Cardiac muscle cell (in vitro differentiated cells and primary cell): Measurements from ENCODE around the gene HPD. TPM values are rescaled to one million over a fixed set of nuclear protein-coding genes. Genes with fewer than 3 reads are reported as not detected.

Experiments
- DNase-seq, 2 donors: peaks; one replicate each; pipeline versions ENCODE4 v3.0.0 to v3.0.0-alpha.2; 2010 to 2017; ENCODE audit warnings: low read depth in 1 of 2, low spot score in 1 of 2
- H3K27ac ChIP-seq: fragments of 200-600 bp; sonication (generic); 2 replicates; pipeline ENCODE4 v1.5.1; 2016
- H3K27me3 ChIP-seq: fragments of 200-600 bp; sonication (generic); 2 replicates; pipeline ENCODE4 v1.6.0; 2016; ENCODE audit warnings: control low read depth
- H3K36me3 ChIP-seq: fragments of 200-600 bp; sonication (generic); 2 replicates; pipeline ENCODE4 v1.5.1; 2016; ENCODE audit warnings: control low read depth
- H3K4me1 ChIP-seq: fragments of 200-600 bp; sonication (generic); 2 replicates; pipeline ENCODE4 v1.8.1; 2017; ENCODE audit warnings: low read depth, mild to moderate bottlenecking, mixed run types
- H3K4me3 ChIP-seq: fragments of 200-600 bp; sonication (generic); 2 replicates; pipeline ENCODE4 v1.5.1; 2016; ENCODE audit warnings: mild to moderate bottlenecking
- H3K9me3 ChIP-seq: fragments of 200-600 bp; sonication (generic); 2 replicates; pipeline ENCODE4 v1.5.1; 2017; ENCODE audit warnings: low read depth, mild to moderate bottlenecking, control low read depth
- polyA plus RNA-seq: library from polyadenylated mRNA; unstranded; fragments of >200 nt; fragmentation: Nextera tagmentation; extraction: Ambion mirVana; gene quantifications from 2 replicates; pipeline ENCODE4 v1.2.1, GENCODE V29; 2016
- total RNA-seq: library from RNA; depleted of rRNA; stranded (reverse); fragments of >200 nt; gene quantifications from 2 replicates; pipeline ENCODE4 v1.2.3, GENCODE V29; 2016
- TF ChIP-seq, protein P1 (sequence below): IDR thresholded peaks from 2 replicates; pipeline ENCODE4 v1.5.1; 2012; ENCODE audit warnings: low read depth, mild to moderate bottlenecking, low read length

HPD gene
- total and polyA plus RNA-seq, 2 experiments from 2014 or later, result not detected

DNA sequence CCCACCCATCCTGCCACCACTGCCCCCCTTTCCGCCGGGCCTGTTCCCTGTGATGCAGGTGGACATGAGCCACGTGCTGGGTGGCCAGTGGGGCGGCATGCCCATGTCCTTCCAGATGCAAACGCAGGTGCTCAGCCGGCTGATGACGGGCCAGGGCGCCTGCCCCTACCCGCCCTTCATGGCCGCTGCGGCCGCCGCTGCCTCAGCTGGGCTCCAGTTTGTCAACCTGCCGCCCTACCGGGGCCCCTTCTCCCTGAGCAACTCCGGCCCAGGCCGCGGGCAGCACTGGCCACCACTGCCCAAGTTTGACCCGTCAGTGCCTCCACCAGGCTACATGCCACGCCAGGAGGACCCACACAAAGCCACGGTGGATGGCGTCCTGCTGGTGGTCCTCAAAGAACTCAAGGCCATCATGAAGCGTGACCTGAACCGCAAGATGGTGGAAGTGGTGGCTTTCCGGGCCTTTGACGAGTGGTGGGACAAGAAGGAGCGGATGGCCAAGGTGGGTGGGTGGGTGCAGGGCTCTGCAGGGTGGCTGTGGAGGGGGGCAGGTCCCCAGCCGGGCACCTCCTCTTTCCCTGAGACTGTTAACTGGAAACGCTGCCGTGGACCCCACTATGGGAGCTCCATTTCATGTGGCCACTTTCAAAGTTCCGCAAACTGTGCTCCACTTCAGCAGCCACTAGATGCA lies 44.1 kb downstream of the HPD start:
- H3K27ac ChIP-seq, result no peak overlapping the region
- TF ChIP-seq, protein P1, sequence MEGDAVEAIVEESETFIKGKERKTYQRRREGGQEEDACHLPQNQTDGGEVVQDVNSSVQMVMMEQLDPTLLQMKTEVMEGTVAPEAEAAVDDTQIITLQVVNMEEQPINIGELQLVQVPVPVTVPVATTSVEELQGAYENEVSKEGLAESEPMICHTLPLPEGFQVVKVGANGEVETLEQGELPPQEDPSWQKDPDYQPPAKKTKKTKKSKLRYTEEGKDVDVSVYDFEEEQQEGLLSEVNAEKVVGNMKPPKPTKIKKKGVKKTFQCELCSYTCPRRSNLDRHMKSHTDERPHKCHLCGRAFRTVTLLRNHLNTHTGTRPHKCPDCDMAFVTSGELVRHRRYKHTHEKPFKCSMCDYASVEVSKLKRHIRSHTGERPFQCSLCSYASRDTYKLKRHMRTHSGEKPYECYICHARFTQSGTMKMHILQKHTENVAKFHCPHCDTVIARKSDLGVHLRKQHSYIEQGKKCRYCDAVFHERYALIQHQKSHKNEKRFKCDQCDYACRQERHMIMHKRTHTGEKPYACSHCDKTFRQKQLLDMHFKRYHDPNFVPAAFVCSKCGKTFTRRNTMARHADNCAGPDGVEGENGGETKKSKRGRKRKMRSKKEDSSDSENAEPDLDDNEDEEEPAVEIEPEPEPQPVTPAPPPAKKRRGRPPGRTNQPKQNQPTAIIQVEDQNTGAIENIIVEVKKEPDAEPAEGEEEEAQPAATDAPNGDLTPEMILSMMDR, result no peak
- no peaks in the 10 kb centered on the region for H3K27me3 ChIP-seq
- H3K9me3 ChIP-seq, result no peaks in the 10 kb centered on the region
- DNase-seq, result no peak
- H3K4me3 ChIP-seq, result no peak overlapping the region
- peaks cover 15% of the 10 kb centered on the region for H3K4me1 ChIP-seq
- peaks cover 37% of the 10 kb centered on the region for H3K36me3 ChIP-seq

DNA sequence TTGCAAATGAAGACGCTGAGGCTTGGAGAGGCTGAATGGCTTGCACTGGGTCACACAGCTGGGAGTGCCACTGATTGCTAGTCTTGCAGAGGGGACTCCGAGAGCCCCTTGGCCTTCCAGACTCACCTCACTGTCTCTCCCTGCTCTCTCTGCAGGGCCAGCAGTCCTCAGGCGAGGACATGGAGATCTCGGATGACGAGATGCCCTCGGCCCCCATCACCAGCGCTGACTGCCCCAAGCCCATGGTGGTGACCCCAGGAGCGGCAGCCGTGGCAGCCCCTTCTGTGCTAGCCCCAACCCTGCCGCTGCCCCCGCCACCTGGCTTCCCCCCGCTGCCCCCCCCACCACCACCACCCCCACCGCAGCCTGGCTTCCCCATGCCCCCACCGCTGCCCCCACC lies 44.7 kb downstream of the HPD start:
- no peak for DNase-seq
- Histone ChIP-seq H3K27me3 (no peaks in the 10 kb centered on the region), H3K4me3 (no peak overlapping the region), H3K27ac (no peak overlapping the region), H3K36me3 (peaks cover 40% of the 10 kb centered on the region), H3K9me3 (no peaks in the 10 kb centered on the region), H3K4me1 (peaks cover 15% of the 10 kb centered on the region)
- TF ChIP-seq, protein P1, result no peak

- Histone ChIP-seq H3K36me3 (peaks cover 39% of the 10 kb centered on the region), H3K4me1 (peaks cover 15% of the 10 kb centered on the region), H3K9me3 (no peaks in the 10 kb centered on the region), H3K27me3 (no peaks in the 10 kb centered on the region), H3K4me3 (peak overlapping the region; percentile 54), H3K27ac (no peak overlapping the region)
- TF ChIP-seq, protein P1, result no peak
- DNase-seq, result peak in 1 of 2 donors; percentile 34
Observed at GRCh38 chr12:121812921-121813896, 45.5 kb downstream of the HPD start.

- TF ChIP-seq, protein P1, result no peak
- peaks cover 30% of the 10 kb centered on the region for H3K36me3 ChIP-seq
- H3K27me3 ChIP-seq, result no peaks in the 10 kb centered on the region
- peaks cover 18% of the 10 kb centered on the region for H3K4me1 ChIP-seq
- H3K9me3 ChIP-seq, result no peaks in the 10 kb centered on the region
- peak; percentile 82 to 86 for DNase-seq
- peak overlapping the region; percentile 54 for H3K4me3 ChIP-seq
- peak overlapping the region; percentile 25 for H3K27ac ChIP-seq
Observed at GRCh38 chr12:121812320-121812871, 46.3 kb downstream of the HPD start.

DNA sequence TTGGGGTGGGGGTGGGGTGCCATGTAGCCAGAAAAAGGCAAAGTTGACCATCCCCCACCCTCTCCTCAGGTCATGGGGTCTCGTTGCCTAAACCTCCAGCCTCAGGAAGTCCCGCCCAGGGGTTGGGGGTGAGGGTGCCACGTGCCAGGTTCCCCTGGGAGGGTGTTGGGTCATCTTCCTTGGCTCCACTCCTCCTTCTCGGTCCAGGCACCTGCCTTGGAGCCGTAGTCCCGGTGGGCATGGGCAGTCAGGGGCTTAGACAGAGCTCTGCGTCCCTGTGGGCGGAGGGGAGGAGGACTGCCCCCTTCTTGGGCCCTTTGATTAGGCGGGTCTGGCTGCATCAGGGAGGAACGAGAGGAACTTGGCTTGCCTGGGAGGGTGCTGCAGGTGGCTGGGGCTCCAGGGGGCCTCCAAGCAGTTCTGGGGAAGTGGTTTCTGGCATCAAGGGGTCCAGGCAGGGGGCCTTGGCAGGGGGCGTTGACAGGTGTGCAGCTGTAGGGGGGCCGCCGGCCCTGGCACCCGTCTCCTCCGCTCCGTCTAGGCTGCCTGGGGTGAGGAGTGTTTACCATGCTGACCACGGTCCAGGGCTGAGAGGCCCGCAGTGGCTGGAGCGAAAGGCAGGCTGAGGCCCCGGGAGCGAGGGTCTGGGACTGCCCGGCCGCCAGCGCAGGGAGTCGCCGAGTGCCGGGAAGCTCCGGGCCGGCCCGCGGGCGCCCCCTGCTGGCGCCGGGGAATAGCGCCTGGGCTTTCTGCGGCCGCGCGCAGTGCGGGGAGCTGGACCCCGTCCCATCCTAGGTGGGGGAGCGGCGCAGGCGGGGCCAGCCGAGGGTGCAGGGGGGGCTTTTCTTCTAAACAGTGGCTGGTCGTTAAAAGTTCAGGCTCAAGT lies 47.0 kb downstream of the HPD start:
- H3K27ac ChIP-seq, result peak overlapping the region; percentile 79
- no peaks in the 10 kb centered on the region for H3K9me3 ChIP-seq
- peak; percentile 83 to 90 for DNase-seq
- peaks cover 28% of the 10 kb centered on the region for H3K36me3 ChIP-seq
- H3K4me1 ChIP-seq, result peaks cover 25% of the 10 kb centered on the region
- TF ChIP-seq, protein P1, result peak; percentile 90
- peak overlapping the region; percentile 54 for H3K4me3 ChIP-seq
- no peaks in the 10 kb centered on the region for H3K27me3 ChIP-seq
